ENCODE data around the gene AHCY. TPM values are rescaled to one million over a fixed set of nuclear protein-coding genes. Genes with fewer than 3 reads are reported as not detected.
"Not testable (repeated sequence)": the region's sequence is repeated elsewhere in the genome, so short reads cannot be mapped to it uniquely, and the experiment has no call there.

AHCY gene
- total RNA-seq, 2 experiments from 2014 or later = 205 to 211 TPM

GRCh38 chr20:34301587-34302311 lies 1.4 kb downstream of the AHCY start:
- ChIA-PET CTCF (interaction anchor here (0.6 to 2.7 kb wide), 5 partner anchors 11 to 788 kb away, joined by 3 to 20 read pairs (median 4); no protein-coding TSS in a partner anchor), POLR2A (interaction anchor here (0.6 kb wide), 1 partner anchor 575 kb away, joined by 9 read pairs; the partner anchor contains the start of gene ACSS2)

- ChIA-PET POLR2A (no interaction called here), CTCF (no interaction called here)
Measured at GRCh38 chr20:34300809-34301586, 2.2 kb downstream of the AHCY start.

GRCh38 chr20:34300256-34300806 lies 2.8 kb downstream of the AHCY start:
- POLR2A ChIA-PET = no interaction called here
- CTCF ChIA-PET = interaction anchor here (0.8 kb wide), 1 partner anchor 152 kb away, joined by 3 read pairs; no protein-coding TSS in a partner anchor

- POLR2A ChIA-PET = interaction anchor here (0.6 kb wide), 1 partner anchor 410 kb away, joined by 4 read pairs; no protein-coding TSS in a partner anchor
- CTCF ChIA-PET = interaction anchor here (0.8 kb wide), 1 partner anchor 152 kb away, joined by 3 read pairs; no protein-coding TSS in a partner anchor
Measured at GRCh38 chr20:34299556-34300255, 3.4 kb downstream of the AHCY start.

GRCh38 chr20:34298294-34298784 lies 4.8 kb downstream of the AHCY start:
- POLR2A ChIA-PET, CTCF ChIA-PET: not testable (repeated sequence)

GRCh38 chr20:34296468-34296867 lies 6.7 kb downstream of the AHCY start:
- ChIA-PET POLR2A (no interaction called here), CTCF (interaction anchor here (1.1 to 2.1 kb wide), 3 partner anchors 16 to 474 kb away, joined by 3 to 11 read pairs (median 5); no protein-coding TSS in a partner anchor)

- ChIA-PET POLR2A (interaction anchor here (0.5 kb wide), 1 partner anchor 374 kb away, joined by 5 read pairs; no protein-coding TSS in a partner anchor), CTCF (no interaction called here)
Measured at GRCh38 chr20:34295284-34295683, 7.9 kb downstream of the AHCY start.

- POLR2A ChIA-PET = no interaction called here
- CTCF ChIA-PET = no interaction called here
Measured at GRCh38 chr20:34294563-34294962, 8.6 kb downstream of the AHCY start.

GRCh38 chr20:34293589-34293988 lies 9.6 kb downstream of the AHCY start:
- CTCF ChIA-PET = no interaction called here
- POLR2A ChIA-PET = no interaction called here

- ChIA-PET CTCF (interaction anchor here (0.8 kb wide), 1 partner anchor 123 kb away, joined by 3 read pairs; no protein-coding TSS in a partner anchor), POLR2A (no interaction called here)
Measured at GRCh38 chr20:34293119-34293518, 10.0 kb downstream of the AHCY start.

- ChIA-PET CTCF (interaction anchor here (0.8 kb wide), 1 partner anchor 122 kb away, joined by 3 read pairs; no protein-coding TSS in a partner anchor), POLR2A (no interaction called here)
Measured at GRCh38 chr20:34292496-34292895, 10.7 kb downstream of the AHCY start.

GRCh38 chr20:34290471-34290870 lies 12.7 kb downstream of the AHCY start:
- POLR2A ChIA-PET = no interaction called here
- CTCF ChIA-PET = interaction anchor here (0.5 kb wide), 1 partner anchor 315 kb away, joined by 4 read pairs; no protein-coding TSS in a partner anchor

- CTCF ChIA-PET = not testable (repeated sequence)
- POLR2A ChIA-PET = interaction anchor here (1.2 kb wide), 1 partner anchor 15 kb away, joined by 4 read pairs; no protein-coding TSS in a partner anchor
Measured at GRCh38 chr20:34287500-34287899, 15.7 kb downstream of the AHCY start.

- ChIA-PET POLR2A (no interaction called here), CTCF (interaction anchor here (0.5 kb wide), 1 partner anchor 36 kb away, joined by 4 read pairs; no protein-coding TSS in a partner anchor)
Measured at GRCh38 chr20:34285450-34285849, 17.7 kb downstream of the AHCY start.

GRCh38 chr20:34283844-34284243 lies 19.3 kb downstream of the AHCY start:
- CTCF ChIA-PET = interaction anchor here (1.0 kb wide), 1 partner anchor 39 kb away, joined by 3 read pairs; no protein-coding TSS in a partner anchor
- POLR2A ChIA-PET = no interaction called here

GRCh38 chr20:34282041-34282440 lies 21.1 kb downstream of the AHCY start:
- POLR2A ChIA-PET = no interaction called here
- CTCF ChIA-PET = no interaction called here

- ChIA-PET CTCF (no interaction called here), POLR2A (no interaction called here)
Measured at GRCh38 chr20:34281177-34281576, 22.0 kb downstream of the AHCY start.

- POLR2A ChIA-PET = no interaction called here
- CTCF ChIA-PET = no interaction called here
Measured at GRCh38 chr20:34274694-34275093, 28.5 kb downstream of the AHCY start.

GRCh38 chr20:34271956-34272355 lies 31.2 kb downstream of the AHCY start:
- ChIA-PET CTCF (no interaction called here), POLR2A (no interaction called here)

Measured in activated CD8-positive, alpha-beta memory T cell treated with anti-CD3 and anti-CD28 coated beads for 36 hours (primary cell).